Activated CD4-positive, alpha-beta T cell treated with anti-CD3 and anti-CD28 coated beads for 24 hours (primary cell): ENCODE data around the gene ZRANB1.

ENCODE experiments used
- DNase-seq, 2 donors: peaks; one replicate each; pipeline ENCODE4 v3.0.0-alpha.2; 2020; ENCODE audit warnings: low read depth in 2 of 2

Gene ZRANB1

GRCh38 chr10:125034675-125035074 is 92.8 kb downstream of the ZRANB1 start:
- no peak for DNase-seq

GRCh38 chr10:125035136-125035535 is 93.2 kb downstream of the ZRANB1 start:
- DNase-seq, result no peak

GRCh38 chr10:125035588-125036295 is 93.8 kb downstream of the ZRANB1 start:
- DNase-seq, result no peak

DNA sequence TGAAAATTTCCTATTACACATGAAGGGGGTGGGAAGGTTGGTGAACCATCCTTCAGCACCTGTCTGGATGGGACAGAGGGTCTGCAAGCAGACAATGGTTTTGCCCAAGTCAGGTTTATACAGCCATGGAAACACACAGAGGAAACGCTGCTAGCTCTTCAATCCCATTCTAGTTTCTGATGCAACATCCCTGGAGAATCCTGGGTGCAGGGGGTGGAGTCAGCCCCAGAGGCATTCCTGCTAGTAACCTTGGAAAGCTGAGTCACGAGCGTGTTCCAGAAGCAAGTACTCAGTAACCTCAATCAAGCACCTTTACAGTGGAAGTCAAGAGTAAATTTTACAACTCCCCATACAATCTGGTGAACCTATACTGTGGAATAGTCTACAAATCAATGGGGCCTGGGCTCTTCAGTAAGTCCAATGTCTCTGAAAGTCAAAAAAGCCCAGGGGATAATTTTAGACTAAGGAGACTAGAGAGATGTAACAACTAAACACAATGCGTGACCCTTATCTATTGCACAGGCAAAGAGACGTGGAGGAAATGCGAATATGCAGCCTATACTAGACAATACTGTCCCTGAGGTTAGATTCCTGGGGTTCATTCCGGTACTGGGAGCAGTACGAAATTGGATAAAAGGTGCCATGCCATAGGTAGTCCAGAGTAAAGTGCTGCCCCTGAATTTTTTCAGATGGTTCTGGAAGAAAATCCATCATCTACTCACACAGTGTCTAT is 95.4 kb downstream of the ZRANB1 start:
- no peak for DNase-seq
